Large intestine (tissue), 12 donors: ENCODE measurements around the gene KNCN. TPM values are rescaled to one million over a fixed set of nuclear protein-coding genes. Genes with fewer than 3 reads are reported as not detected.

Experiments
- DNase-seq, 2 donors: peaks; one replicate each; pipeline versions ENCODE4 v3.0.0 to v3.0.0-alpha.2; 2013
- H3K27ac ChIP-seq: one replicate; pipeline ENCODE4 v1.5.1; 2013; ENCODE audit warnings: low read length
- H3K27me3 ChIP-seq: 2 replicates; pipeline ENCODE4 v1.6.1; 2013; ENCODE audit warnings: low read length; ENCODE audit not compliant: control insufficient read depth, insufficient read depth
- H3K36me3 ChIP-seq: 2 replicates; pipeline ENCODE4 v1.6.1; 2013; ENCODE audit warnings: low read length; ENCODE audit not compliant: control insufficient read depth, insufficient read depth
- H3K4me1 ChIP-seq: one replicate; pipeline ENCODE4 v1.6.1; 2013; ENCODE audit warnings: low read length; ENCODE audit not compliant: control insufficient read depth, insufficient read depth
- H3K4me3 ChIP-seq: one replicate; pipeline ENCODE4 v1.5.1; 2013; ENCODE audit warnings: low read length
- H3K9me3 ChIP-seq: one replicate; pipeline ENCODE4 v1.6.1; 2013; ENCODE audit warnings: mild to moderate bottlenecking, low read depth, low read length, moderate library complexity; ENCODE audit not compliant: control insufficient read depth
- WGBS: methylation state at CpG from one replicate; pipeline ENCODE4 v1.1.5; 2013; ENCODE audit warnings: low lambda C conversion rate; ENCODE audit not compliant: insufficient coverage; 5-methylcytosine and 5-hydroxymethylcytosine counted together
- long read RNA-seq, 11 donors: transcript quantifications; one replicate each; lab custom pipeline, GENCODE V29; 2026
- polyA plus RNA-seq: library from polyadenylated mRNA; unstranded; fragments of 120-200 nt; gene quantifications from one replicate; pipeline ENCODE4 v1.2.1, GENCODE V29; 2013

Gene KNCN
- polyA plus RNA-seq = 0.18 TPM
- long read RNA-seq, donor 1 = 0 reads
- long read RNA-seq, donor 2 = 0 reads
- long read RNA-seq, donor 3 = 0 reads
- long read RNA-seq, donor 4 = 0 reads
- long read RNA-seq, donor 5 = 0 reads
- long read RNA-seq, donor 6 = 0 reads
- long read RNA-seq, donor 7 = 0 reads
- long read RNA-seq, donor 8 = 0 reads
- long read RNA-seq, donor 9 = 0 reads
- long read RNA-seq, donor 10 = 0 reads
- long read RNA-seq, donor 11 = 0 reads

- no peaks in the 10 kb centered on the region for H3K36me3 ChIP-seq
- no peak for DNase-seq
- no peaks in the 10 kb centered on the region for H3K4me1 ChIP-seq
- no peaks in the 10 kb centered on the region for H3K9me3 ChIP-seq
- H3K27me3 ChIP-seq = peaks cover 32% of the 10 kb centered on the region
- no peak within 1 kb of the TSS for H3K4me3 ChIP-seq
- no peak within 1 kb of the TSS for H3K27ac ChIP-seq
- WGBS = no CpG with 5 or more reads among the region's 6 CpGs
These were observed at the start of gene KNCN for GRCh38 chr1:46551597-46552095. TSS of gene KNCN (minus strand) at chr1:46551647. CDS start at chr1:46551215, 432 bp downstream.

- H3K36me3 ChIP-seq = no peaks in the 10 kb centered on the region
- H3K9me3 ChIP-seq = no peaks in the 10 kb centered on the region
- peaks cover 12% of the 10 kb centered on the region for H3K4me1 ChIP-seq
- H3K4me3 ChIP-seq = no peak overlapping the region
- 100% methylated on average over 1 of the region's 9 CpGs for WGBS
- H3K27ac ChIP-seq = no peak overlapping the region
- no peaks in the 10 kb centered on the region for H3K27me3 ChIP-seq
- DNase-seq = no peak
These were observed 47.9 kb upstream of the KNCN start for GRCh38 chr1:46599059-46599970.

GRCh38 chr1:46596846-46597245 lies 45.4 kb upstream of the KNCN start:
- no peaks in the 10 kb centered on the region for H3K27me3 ChIP-seq
- peaks cover 5% of the 10 kb centered on the region for H3K4me1 ChIP-seq
- DNase-seq = no peak
- H3K9me3 ChIP-seq = no peaks in the 10 kb centered on the region
- no peak overlapping the region for H3K4me3 ChIP-seq
- peaks cover 21% of the 10 kb centered on the region for H3K36me3 ChIP-seq
- H3K27ac ChIP-seq = no peak overlapping the region
- no CpG with 5 or more reads among the region's 3 CpGs for WGBS

GRCh38 chr1:46596036-46596435 lies 44.6 kb upstream of the KNCN start:
- no CpG with 5 or more reads among the region's 1 CpG for WGBS

GRCh38 chr1:46595127-46595526 lies 43.7 kb upstream of the KNCN start:
- H3K9me3 ChIP-seq = no peaks in the 10 kb centered on the region
- 92% methylated on average over 2 of the region's 3 CpGs for WGBS
- no peaks in the 10 kb centered on the region for H3K27me3 ChIP-seq
- no peak overlapping the region for H3K27ac ChIP-seq
- no peak overlapping the region for H3K4me3 ChIP-seq
- no peaks in the 10 kb centered on the region for H3K4me1 ChIP-seq
- peaks cover 36% of the 10 kb centered on the region for H3K36me3 ChIP-seq
- DNase-seq = no peak

More at GRCh38 chr1:46596036-46596435, 44.6 kb upstream of the KNCN start:
- Histone ChIP-seq H3K4me3 (no peak overlapping the region), H3K27me3 (no peaks in the 10 kb centered on the region), H3K4me1 (no peaks in the 10 kb centered on the region), H3K36me3 (peaks cover 27% of the 10 kb centered on the region), H3K9me3 (no peaks in the 10 kb centered on the region), H3K27ac (no peak overlapping the region)
- DNase-seq = no peak

GRCh38 chr1:46594063-46594462 lies 42.6 kb upstream of the KNCN start:
- H3K4me1 ChIP-seq = no peaks in the 10 kb centered on the region
- no peaks in the 10 kb centered on the region for H3K27me3 ChIP-seq
- 80% methylated on average over 2 of the region's 5 CpGs for WGBS
- no peak for DNase-seq
- no peak overlapping the region for H3K4me3 ChIP-seq
- peaks cover 43% of the 10 kb centered on the region for H3K36me3 ChIP-seq
- H3K27ac ChIP-seq = no peak overlapping the region
- no peaks in the 10 kb centered on the region for H3K9me3 ChIP-seq

GRCh38 chr1:46592823-46593222 lies 41.4 kb upstream of the KNCN start:
- Histone ChIP-seq H3K27me3 (no peaks in the 10 kb centered on the region), H3K36me3 (peaks cover 46% of the 10 kb centered on the region), H3K27ac (no peak overlapping the region), H3K4me3 (no peak overlapping the region), H3K4me1 (no peaks in the 10 kb centered on the region), H3K9me3 (no peaks in the 10 kb centered on the region)
- no CpG with 5 or more reads among the region's 4 CpGs for WGBS
- no peak for DNase-seq

GRCh38 chr1:46589529-46589928 lies 38.1 kb upstream of the KNCN start:
- Histone ChIP-seq H3K4me3 (no peak overlapping the region), H3K9me3 (no peaks in the 10 kb centered on the region), H3K27me3 (no peaks in the 10 kb centered on the region), H3K27ac (no peak overlapping the region), H3K4me1 (no peaks in the 10 kb centered on the region), H3K36me3 (peaks cover 62% of the 10 kb centered on the region)
- WGBS = no CpG with 5 or more reads among the region's 3 CpGs
- DNase-seq = no peak

- no peak for DNase-seq
- Histone ChIP-seq H3K27me3 (no peaks in the 10 kb centered on the region), H3K9me3 (no peaks in the 10 kb centered on the region), H3K4me1 (no peaks in the 10 kb centered on the region), H3K36me3 (peaks cover 60% of the 10 kb centered on the region), H3K4me3 (no peak overlapping the region), H3K27ac (no peak overlapping the region)
- no CpG with 5 or more reads among the region's 7 CpGs for WGBS
These were observed 35.6 kb upstream of the KNCN start for GRCh38 chr1:46587069-46587468.

GRCh38 chr1:46585312-46585938 lies 34.0 kb upstream of the KNCN start:
- H3K36me3 ChIP-seq = peaks cover 51% of the 10 kb centered on the region
- no CpG with 5 or more reads among the region's 12 CpGs for WGBS

More at GRCh38 chr1:46585312-46585938, 34.0 kb upstream of the KNCN start:
- H3K4me1 ChIP-seq = no peaks in the 10 kb centered on the region
- no peaks in the 10 kb centered on the region for H3K9me3 ChIP-seq
- DNase-seq = no peak
- H3K4me3 ChIP-seq = no peak overlapping the region
- H3K27ac ChIP-seq = no peak overlapping the region
- no peaks in the 10 kb centered on the region for H3K27me3 ChIP-seq
